HG03571 (cell line): ENCODE measurements around the gene HES7.
"Not testable (repeated sequence)": the region's sequence is repeated elsewhere in the genome, so short reads cannot be mapped to it uniquely, and the experiment has no call there.

Experiments used
- ATAC-seq: cut with Tn5 transposase; IDR thresholded peaks from one replicate; pipeline ENCODE4 v1.9.1; 2021; ENCODE audit not compliant: unreplicated experiment

The HES7 gene

GRCh38 chr17:8105957-8106398, 17.9 kb downstream of the HES7 start:
- no peak for ATAC-seq

- no peak for ATAC-seq
Measured at GRCh38 chr17:8104911-8105310, 19.0 kb downstream of the HES7 start.

GRCh38 chr17:8103549-8103948, 20.4 kb downstream of the HES7 start:
- ATAC-seq, result no peak

GRCh38 chr17:8101721-8102120, 22.2 kb downstream of the HES7 start:
- no peak for ATAC-seq

GRCh38 chr17:8100763-8101162, 23.1 kb downstream of the HES7 start:
- no peak for ATAC-seq

GRCh38 chr17:8100111-8100510, 23.8 kb downstream of the HES7 start:
- no peak for ATAC-seq

GRCh38 chr17:8096541-8096940, 27.4 kb downstream of the HES7 start:
- ATAC-seq, result no peak

- ATAC-seq, result no peak
Measured at GRCh38 chr17:8095361-8095760, 28.5 kb downstream of the HES7 start.

GRCh38 chr17:8091033-8091687, 32.7 kb downstream of the HES7 start:
- peak; percentile 57 for ATAC-seq

GRCh38 chr17:8089728-8090127, 34.2 kb downstream of the HES7 start:
- no peak for ATAC-seq

GRCh38 chr17:8087952-8088230, 36.0 kb downstream of the HES7 start:
- no peak for ATAC-seq

GRCh38 chr17:8087075-8087951, 36.6 kb downstream of the HES7 start, which contains the start of gene ALOX12B:
Gene ALOX12B, minus strand, starts transcription at chr17:8087716. Its CDS starts 274 bp downstream, at chr17:8087442.
- ATAC-seq, result no peak

GRCh38 chr17:8084250-8084649, 39.7 kb downstream of the HES7 start:
- no peak for ATAC-seq

- no peak for ATAC-seq
Measured at GRCh38 chr17:8082292-8082691, 41.6 kb downstream of the HES7 start.

GRCh38 chr17:8081876-8082275, 42.0 kb downstream of the HES7 start:
- ATAC-seq, result no peak

- no peak for ATAC-seq
Measured at GRCh38 chr17:8080799-8081219, 43.1 kb downstream of the HES7 start.

- ATAC-seq, result no peak
Measured at GRCh38 chr17:8080208-8080798, 43.6 kb downstream of the HES7 start.

- ATAC-seq, result peak; percentile 61
Measured at GRCh38 chr17:8079291-8080207, 44.4 kb downstream of the HES7 start.

- ATAC-seq, result not testable (repeated sequence)
Measured at GRCh38 chr17:8077939-8078338, 46.0 kb downstream of the HES7 start.

- no peak for ATAC-seq
Measured at GRCh38 chr17:8076502-8077266, 47.2 kb downstream of the HES7 start.
